HTR-8/SVneo (cell line): Measurements from ENCODE around the gene ARRDC2.
"Not testable (repeated sequence)": the region's sequence is repeated elsewhere in the genome, so short reads cannot be mapped to it uniquely, and the experiment has no call there.

Experiments used
- DNase-seq: peaks from one replicate; pipeline ENCODE4 v3.0.0; 2011; ENCODE audit warnings: low spot score, mixed read lengths; ENCODE audit not compliant: insufficient read length
- FAIRE-seq: peaks from 2 replicates; lab custom pipeline; 2011; peaks lifted over from hg19 to GRCh38; lab: Jason Lieb, UNC

Gene ARRDC2

GRCh38 chr19:17988161-17988560, 19.8 kb upstream of the ARRDC2 start:
- FAIRE-seq (no peak), DNase-seq (no peak)

GRCh38 chr19:17989425-17990094, 18.4 kb upstream of the ARRDC2 start:
- no peak for FAIRE-seq
- no peak for DNase-seq

GRCh38 chr19:17993076-17993813, 14.7 kb upstream of the ARRDC2 start:
- DNase-seq (no peak), FAIRE-seq (no peak)

GRCh38 chr19:17996826-17997316, 11.1 kb upstream of the ARRDC2 start:
- FAIRE-seq (peak; percentile 95), DNase-seq (peak; percentile 93)

- FAIRE-seq (no peak), DNase-seq (no peak)
These were observed 9.8 kb upstream of the ARRDC2 start for GRCh38 chr19:17997969-17998826.

GRCh38 chr19:17998827-17999150, 9.2 kb upstream of the ARRDC2 start:
- FAIRE-seq: no peak
- no peak for DNase-seq

GRCh38 chr19:17999684-18000479, 8.1 kb upstream of the ARRDC2 start:
- no peak for FAIRE-seq
- no peak for DNase-seq

- no peak for DNase-seq
- FAIRE-seq: no peak
These were observed 7.5 kb upstream of the ARRDC2 start for GRCh38 chr19:18000480-18000914.

- peak; percentile 92 for DNase-seq
- peak; percentile 31 for FAIRE-seq
These were observed 6.8 kb upstream of the ARRDC2 start for GRCh38 chr19:18000915-18001776.

GRCh38 chr19:18001777-18002345, 6.1 kb upstream of the ARRDC2 start:
- FAIRE-seq (no peak), DNase-seq (no peak)

GRCh38 chr19:18002347-18002850, 5.6 kb upstream of the ARRDC2 start:
- FAIRE-seq: no peak
- DNase-seq: no peak

- not testable (repeated sequence) for DNase-seq, FAIRE-seq
These were observed 2.2 kb upstream of the ARRDC2 start for GRCh38 chr19:18005750-18006149.

- peak; percentile 91 for DNase-seq
- FAIRE-seq: peak; percentile 33
These were observed 690 bp upstream of the ARRDC2 start for GRCh38 chr19:18007044-18007916.

- DNase-seq: no peak
- FAIRE-seq: no peak
These were observed 844 bp downstream of the ARRDC2 start for GRCh38 chr19:18008814-18009213.

- FAIRE-seq (no peak), DNase-seq (no peak)
These were observed 1.6 kb downstream of the ARRDC2 start for GRCh38 chr19:18009412-18010066.

GRCh38 chr19:18010149-18010548, 2.2 kb downstream of the ARRDC2 start:
- no peak for DNase-seq
- FAIRE-seq: no peak
